GM20431 (cell line): ENCODE measurements around the gene BRPF3.
"Not testable (repeated sequence)": the region's sequence is repeated elsewhere in the genome, so short reads cannot be mapped to it uniquely, and the experiment has no call there.

Experiments used
- in situ Hi-C: fragments of 300-500 bp; cut with MseI, MboI; formaldehyde crosslinking; loops from one replicate; pipeline ENCODE4 v1.15.0; 2020; ENCODE audit warnings: low sequenced_read_pairs; ENCODE audit not compliant: unreplicated experiment

Gene BRPF3

GRCh38 chr6:36200154-36200891 is 3.8 kb downstream of the BRPF3 start:
- in situ Hi-C loops, result no loop called here

- in situ Hi-C loops, result no loop called here
Measured at GRCh38 chr6:36200998-36201596, 4.6 kb downstream of the BRPF3 start.

- in situ Hi-C loops, result no loop called here
Measured at GRCh38 chr6:36201612-36202011, 5.1 kb downstream of the BRPF3 start.

DNA sequence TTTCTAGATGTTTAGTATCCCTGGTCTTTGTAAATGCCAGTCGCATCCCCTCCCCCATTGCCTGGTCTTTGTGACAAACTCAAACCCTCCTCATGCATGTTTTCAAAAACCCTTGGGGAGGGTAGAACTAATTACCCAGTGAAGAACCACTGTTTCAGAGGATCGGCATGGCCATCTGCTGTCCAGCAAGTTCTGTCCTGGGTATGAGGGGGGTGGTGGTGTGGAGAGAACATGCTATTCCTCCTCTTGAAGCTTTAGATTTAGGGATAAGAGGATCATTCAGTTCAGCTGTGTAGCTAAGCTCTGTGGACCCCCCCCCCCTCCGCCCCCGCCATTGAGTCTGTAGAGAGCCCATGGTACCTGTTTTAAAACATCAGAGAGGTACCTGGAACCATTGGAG is 5.6 kb downstream of the BRPF3 start:
- in situ Hi-C loops, result no loop called here

DNA sequence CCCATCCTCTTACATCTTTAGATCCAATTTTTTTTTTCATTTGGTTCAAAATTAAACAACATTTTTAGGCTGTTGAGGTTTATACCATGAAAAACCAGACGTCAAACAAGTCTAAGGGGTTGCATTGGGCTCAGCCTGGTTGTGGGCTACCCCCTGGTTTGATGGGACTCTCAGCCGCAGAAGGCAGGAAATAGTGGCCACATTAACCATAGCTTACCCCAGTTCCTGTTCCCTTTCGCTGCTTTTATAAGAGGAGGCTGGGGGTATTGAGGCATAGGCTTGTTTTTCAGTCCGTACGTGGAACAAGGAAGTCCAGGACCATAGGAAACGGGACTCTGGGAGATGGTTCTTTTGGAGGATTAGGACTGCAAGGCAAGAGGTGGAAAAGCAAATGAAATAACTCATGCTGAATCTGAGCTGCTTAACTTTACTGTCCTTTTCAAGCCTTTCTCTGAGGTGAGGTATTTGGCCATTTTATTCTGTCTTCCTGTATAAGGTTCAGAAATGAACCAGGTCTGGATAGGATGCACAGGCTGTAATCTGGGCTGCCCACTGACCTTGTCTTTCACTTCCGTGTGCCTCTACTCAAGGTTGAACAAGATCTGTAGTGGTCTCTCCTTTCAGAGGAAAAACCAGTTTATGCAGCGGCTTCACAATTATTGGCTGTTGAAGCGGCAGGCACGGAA is 7.7 kb downstream of the BRPF3 start:
- in situ Hi-C loops, result no loop called here

GRCh38 chr6:36207155-36207554 is 10.6 kb downstream of the BRPF3 start:
- in situ Hi-C loops, result no loop called here

GRCh38 chr6:36209606-36210005 is 13.1 kb downstream of the BRPF3 start:
- in situ Hi-C loops, result no loop called here

DNA sequence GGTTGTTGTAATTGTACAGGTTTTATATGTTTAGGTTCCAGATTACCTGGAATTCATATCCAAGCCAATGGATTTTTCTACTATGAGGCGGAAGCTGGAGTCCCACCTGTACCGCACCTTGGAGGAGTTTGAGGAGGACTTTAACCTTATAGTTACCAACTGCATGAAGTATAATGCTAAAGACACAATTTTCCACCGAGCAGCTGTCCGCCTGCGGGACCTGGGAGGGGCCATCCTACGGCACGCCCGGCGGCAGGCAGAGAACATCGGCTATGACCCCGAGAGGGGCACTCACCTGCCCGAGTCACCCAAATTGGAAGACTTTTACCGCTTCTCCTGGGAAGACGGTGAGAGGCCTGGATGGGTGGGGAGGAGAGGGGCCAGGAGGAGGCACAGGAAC is 13.6 kb downstream of the BRPF3 start:
- in situ Hi-C loops, result no loop called here

- in situ Hi-C loops, result no loop called here
Measured at GRCh38 chr6:36210886-36211595, 14.5 kb downstream of the BRPF3 start.

- in situ Hi-C loops, result no loop called here
Measured at GRCh38 chr6:36216559-36216958, 20.0 kb downstream of the BRPF3 start.

DNA sequence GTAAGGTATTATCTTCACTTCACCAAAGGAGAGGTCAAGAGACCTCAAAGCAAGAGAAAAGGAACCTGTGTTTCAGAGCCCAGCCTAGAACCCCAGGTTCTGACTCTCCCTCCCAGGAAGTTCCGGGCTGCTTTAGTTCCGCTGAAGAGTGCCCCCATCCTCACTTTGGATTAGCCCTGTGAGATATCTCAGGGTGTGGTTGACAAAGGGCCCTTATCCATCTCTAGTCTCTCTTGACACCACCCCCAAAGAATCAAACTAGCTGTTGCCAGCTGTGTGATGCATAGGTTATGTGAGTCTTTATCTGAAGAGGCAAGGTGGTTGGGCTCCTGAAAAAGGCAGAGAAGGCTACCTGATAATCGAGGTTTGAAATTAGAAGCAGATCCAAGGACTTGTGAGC is 20.6 kb downstream of the BRPF3 start:
- in situ Hi-C loops, result no loop called here

- in situ Hi-C loops, result no loop called here
Measured at GRCh38 chr6:36217946-36218345, 21.4 kb downstream of the BRPF3 start.

- in situ Hi-C loops, result not testable (repeated sequence)
Measured at GRCh38 chr6:36218516-36218915, 22.0 kb downstream of the BRPF3 start.

DNA sequence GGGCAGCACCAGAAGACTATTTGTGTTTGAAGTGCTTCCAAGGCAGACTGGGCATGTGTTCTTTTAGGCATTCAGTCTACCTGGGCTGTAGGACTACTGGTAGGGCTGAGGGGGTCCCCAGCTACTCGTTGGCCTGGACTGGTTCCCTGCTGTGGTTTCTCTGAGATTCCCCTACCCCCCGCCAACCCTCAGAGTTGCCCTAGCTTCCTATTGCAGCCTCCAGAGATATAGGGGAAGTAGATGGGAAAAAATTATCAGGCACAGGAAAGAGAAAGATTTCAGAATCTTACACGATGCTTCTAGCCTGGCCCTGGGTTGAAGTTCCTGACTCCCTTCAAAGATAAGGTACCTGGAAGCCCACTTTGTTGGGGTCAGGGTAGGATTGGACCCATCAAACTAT is 22.5 kb downstream of the BRPF3 start:
- in situ Hi-C loops, result no loop called here

DNA sequence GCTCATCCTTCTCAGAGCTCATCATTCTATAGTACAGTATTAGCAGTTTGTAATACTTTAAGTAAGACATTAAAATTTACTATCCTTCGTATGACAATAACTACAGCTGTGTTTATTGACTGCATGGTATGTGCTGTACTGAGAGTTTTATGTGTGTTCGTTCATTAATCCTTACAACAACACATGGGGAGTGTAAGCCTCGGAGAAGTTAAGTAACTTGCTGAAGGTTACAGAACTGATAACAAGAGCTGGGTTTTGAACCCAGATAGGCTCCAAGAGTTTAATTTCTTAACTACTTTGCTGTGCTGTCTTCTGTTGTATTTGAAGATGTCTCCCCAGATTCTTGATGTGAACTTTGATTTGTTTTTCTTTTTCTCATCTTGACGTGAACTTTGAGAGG is 23.7 kb downstream of the BRPF3 start:
- in situ Hi-C loops, result no loop called here

- in situ Hi-C loops, result no loop called here
Measured at GRCh38 chr6:36221674-36222073, 25.1 kb downstream of the BRPF3 start.

DNA sequence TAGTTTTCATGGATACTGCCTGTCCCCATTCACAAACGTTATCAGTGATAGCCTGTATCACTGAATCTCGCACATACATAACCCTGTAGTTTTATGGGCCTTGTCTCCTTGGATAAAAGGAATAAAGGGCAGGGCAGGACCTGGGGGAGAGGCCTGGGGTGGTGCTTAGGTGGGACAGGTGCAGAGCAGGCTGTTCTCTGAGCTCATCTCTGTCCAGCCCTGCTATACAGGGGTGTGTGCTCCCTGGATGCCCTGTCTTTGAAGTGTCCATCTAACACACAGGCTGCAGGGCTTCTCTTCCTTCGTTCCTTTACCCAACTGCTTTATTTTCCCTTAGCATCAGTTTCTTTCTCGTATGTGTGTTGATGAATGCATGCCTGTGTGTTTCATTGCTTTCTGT is 26.4 kb downstream of the BRPF3 start:
- in situ Hi-C loops, result no loop called here

DNA sequence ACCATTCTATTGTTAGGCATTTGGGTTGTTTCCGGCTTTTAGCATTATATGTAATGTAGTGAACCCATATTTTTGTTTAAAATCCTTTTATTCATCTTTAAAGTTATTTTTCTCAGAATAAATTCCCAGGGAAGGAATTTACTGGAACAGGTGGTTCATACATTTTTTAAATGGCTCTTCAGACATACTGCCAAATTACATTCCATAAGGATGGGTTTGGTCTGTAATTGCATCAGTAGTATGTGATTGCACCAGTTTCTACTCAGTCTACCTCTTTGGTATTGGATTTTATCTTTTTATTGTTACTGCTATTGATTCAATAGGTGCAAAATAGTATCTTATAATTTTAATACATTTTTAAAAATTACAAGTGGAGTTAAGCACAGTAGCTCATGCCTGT is 27.2 kb downstream of the BRPF3 start:
- in situ Hi-C loops, result no loop called here

- in situ Hi-C loops, result no loop called here
Measured at GRCh38 chr6:36224918-36225461, 28.4 kb downstream of the BRPF3 start.

DNA sequence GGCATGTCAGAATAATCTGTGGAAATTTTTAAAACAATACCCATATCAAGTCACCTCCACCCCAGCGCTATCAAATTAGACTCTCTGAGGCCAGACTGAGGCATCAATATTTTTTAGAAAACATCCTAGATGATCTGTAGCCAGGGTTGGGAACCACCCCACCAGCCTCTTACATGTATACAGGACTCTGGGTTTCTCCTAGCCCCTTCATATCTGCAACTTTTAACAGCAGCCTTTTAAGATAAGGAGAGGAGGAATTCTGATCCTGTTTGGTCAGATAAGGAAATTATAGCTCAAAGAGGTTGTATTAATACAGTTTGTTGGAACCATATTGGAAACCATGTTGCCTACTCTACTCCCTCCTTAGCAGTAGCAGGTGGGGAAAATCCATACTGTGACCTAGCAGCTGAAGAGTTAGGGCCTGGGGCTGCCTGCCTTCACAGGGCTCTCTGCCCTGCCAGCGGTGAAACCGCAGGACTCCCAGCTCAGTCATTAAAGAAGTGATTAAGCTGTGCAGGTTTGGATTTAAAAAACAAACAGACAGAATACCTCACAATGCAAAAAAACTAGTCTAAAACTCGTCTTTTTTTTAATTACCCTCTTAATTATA is 30.0 kb downstream of the BRPF3 start:
- in situ Hi-C loops, result no loop called here
